ENCODE data around the gene COG5.

Gene COG5

GRCh38 chr7:107187774-107188173 is 375.9 kb downstream of the COG5 start:
- no peak for DNase-seq (ENCODE audit: low read depth in 1 of 2, low spot score in 1 of 2)

- DNase-seq (ENCODE audit: low read depth in 1 of 2, low spot score in 1 of 2), result no peak
These were observed 377.5 kb downstream of the COG5 start for GRCh38 chr7:107186240-107186639.

GRCh38 chr7:107185716-107186115 is 378.0 kb downstream of the COG5 start:
- no peak for DNase-seq (ENCODE audit: low read depth in 1 of 2, low spot score in 1 of 2)

GRCh38 chr7:107181172-107181571 is 382.5 kb downstream of the COG5 start:
- no peak for DNase-seq (ENCODE audit: low read depth in 1 of 2, low spot score in 1 of 2)

GRCh38 chr7:107180378-107180777 is 383.3 kb downstream of the COG5 start:
- peak in 1 of 2 donors; percentile 65 for DNase-seq (ENCODE audit: low read depth in 1 of 2, low spot score in 1 of 2)

- DNase-seq (ENCODE audit: low read depth in 1 of 2, low spot score in 1 of 2), result no peak
These were observed 384.2 kb downstream of the COG5 start for GRCh38 chr7:107179326-107180164.

- DNase-seq (ENCODE audit: low read depth in 1 of 2, low spot score in 1 of 2), result no peak
These were observed 389.9 kb downstream of the COG5 start for GRCh38 chr7:107173691-107174406.

- DNase-seq (ENCODE audit: low read depth in 1 of 2, low spot score in 1 of 2), result no peak
These were observed 390.5 kb downstream of the COG5 start for GRCh38 chr7:107173191-107173590.

GRCh38 chr7:107172276-107173032 is 391.3 kb downstream of the COG5 start:
- no peak for DNase-seq (ENCODE audit: low read depth in 1 of 2, low spot score in 1 of 2)

- no peak for DNase-seq (ENCODE audit: low read depth in 1 of 2, low spot score in 1 of 2)
These were observed 392.2 kb downstream of the COG5 start for GRCh38 chr7:107171496-107171895.

GRCh38 chr7:107170051-107170915 is 393.4 kb downstream of the COG5 start:
- DNase-seq (ENCODE audit: low read depth in 1 of 2, low spot score in 1 of 2), result no peak

- peak; percentile 59 to 77 for DNase-seq (ENCODE audit: low read depth in 1 of 2, low spot score in 1 of 2)
These were observed 394.3 kb downstream of the COG5 start for GRCh38 chr7:107169120-107170050.

GRCh38 chr7:107168233-107169119 is 395.2 kb downstream of the COG5 start, which contains the start of gene HBP1:
TSS of gene HBP1 (plus strand) at chr7:107169003. CDS start at chr7:107179894, 10,891 bp downstream.
- DNase-seq (ENCODE audit: low read depth in 1 of 2, low spot score in 1 of 2), result peak; percentile 87 to 98

GRCh38 chr7:107167483-107168232 is 396.1 kb downstream of the COG5 start:
- DNase-seq (ENCODE audit: low read depth in 1 of 2, low spot score in 1 of 2), result peak in 1 of 2 donors; percentile 29

- DNase-seq (ENCODE audit: low read depth in 1 of 2, low spot score in 1 of 2), result no peak
These were observed 396.8 kb downstream of the COG5 start for GRCh38 chr7:107166736-107167426.

- DNase-seq (ENCODE audit: low read depth in 1 of 2, low spot score in 1 of 2), result no peak
These were observed 398.4 kb downstream of the COG5 start for GRCh38 chr7:107165341-107165740.

- no peak for DNase-seq (ENCODE audit: low read depth in 1 of 2, low spot score in 1 of 2)
These were observed 399.6 kb downstream of the COG5 start for GRCh38 chr7:107164092-107164491.
